A673 (cell line): ENCODE measurements around the gene DDX31. TPM values are rescaled to one million over a fixed set of nuclear protein-coding genes. Genes with fewer than 3 reads are reported as not detected.
"Not testable (repeated sequence)": the region's sequence is repeated elsewhere in the genome, so short reads cannot be mapped to it uniquely, and the experiment has no call there.

Experiments
- Bru-seq: library from RNA; stranded (reverse); fragments of 400-500 nt; gene quantifications from one replicate; lab custom pipeline; 2021; lab: Mats Ljungman, UMichigan
- BruChase-seq, 2 experiments: library from RNA; stranded (reverse); fragments of 400-500 nt; gene quantifications; one replicate each; lab custom pipeline; 2021; lab: Mats Ljungman, UMichigan
- BruUV-seq: library from RNA; stranded (reverse); fragments of 400-500 nt; replicated peaks from 2 replicates; lab custom pipeline; 2021; lab: Mats Ljungman, UMichigan
- CTCF ChIA-PET: fragments of 300-600 bp; sonication (Branson Sonifier 250); formaldehyde crosslinking; loops from one replicate; lab custom pipeline; 2022; ENCODE audit warnings: antibody characterized with exemption; lab: Charles Lee
- POLR2A ChIA-PET: fragments of 300-600 bp; sonication (Branson Sonifier 250); formaldehyde crosslinking; loops from one replicate; lab custom pipeline; 2022; ENCODE audit warnings: antibody characterized with exemption; ENCODE audit not compliant: low non-redundant PET; lab: Charles Lee
- DNase-seq: peaks from one replicate; pipeline ENCODE4 v3.0.0-alpha.2; 2015; ENCODE audit warnings: low spot score
- H3K27ac ChIP-seq: fragments of 200-600 bp; sonication (generic); 2 replicates; pipeline ENCODE4 v1.5.1; 2016; ENCODE audit warnings: mixed run types, low read depth, mild to moderate bottlenecking, mixed read lengths, antibody characterized with exemption, low read length; ENCODE audit not compliant: poor library complexity, severe bottlenecking
- H3K27me3 ChIP-seq: fragments of 200-600 bp; sonication (generic); replicated peaks from 2 replicates; pipeline ENCODE4 v1.6.1; 2017; ENCODE audit warnings: mixed run types, low read depth, mild to moderate bottlenecking, mixed read lengths, antibody characterized with exemption, low read length; ENCODE audit not compliant: insufficient read depth, poor library complexity
- H3K36me3 ChIP-seq: fragments of 200-600 bp; sonication (generic); 2 replicates; pipeline ENCODE4 v1.6.1; 2016; ENCODE audit warnings: mixed run types, mild to moderate bottlenecking, mixed read lengths, antibody characterized with exemption, low read length; ENCODE audit not compliant: insufficient read depth, poor library complexity, severe bottlenecking
- H3K4me1 ChIP-seq: fragments of 200-600 bp; sonication (generic); 2 replicates; pipeline ENCODE4 v1.6.1; 2017; ENCODE audit warnings: mixed run types, mild to moderate bottlenecking, mixed read lengths, antibody characterized with exemption, low read length; ENCODE audit not compliant: insufficient read depth, poor library complexity, severe bottlenecking
- H3K4me3 ChIP-seq: fragments of 200-600 bp; sonication (generic); 2 replicates; pipeline ENCODE4 v1.5.1; 2016; ENCODE audit warnings: low read depth, mixed run types, mild to moderate bottlenecking, mixed read lengths, low read length; ENCODE audit not compliant: poor library complexity, severe bottlenecking
- H3K9me3 ChIP-seq: fragments of 200-600 bp; sonication (generic); 2 replicates; pipeline ENCODE4 v1.6.1; 2016; ENCODE audit warnings: mixed run types, low read depth, mild to moderate bottlenecking, mixed read lengths, antibody characterized with exemption, low read length; ENCODE audit not compliant: poor library complexity, severe bottlenecking
- CTCF ChIP-seq: fragments of 300-800, 200-600 bp; sonication (generic); conservative IDR thresholded peaks from 2 replicates; pipeline ENCODE4 v1.5.1; 2017; ENCODE audit warnings: low read depth, mild to moderate bottlenecking, antibody characterized with exemption, low read length, moderate library complexity, mixed read lengths
- EZH2 ChIP-seq: fragments of 200-600 bp; sonication (generic); IDR thresholded peaks from 2 replicates; pipeline ENCODE4 v1.6.1; 2017; ENCODE audit warnings: borderline replicate concordance, low read depth, mild to moderate bottlenecking, mixed read lengths, antibody characterized with exemption, low read length; ENCODE audit not compliant: poor library complexity, severe bottlenecking
- intact Hi-C: fragments of 100-400 bp; cut with micrococcal nuclease; formaldehyde crosslinking; loops from one replicate; pipeline ENCODE4 v1.10.0; 2022; ENCODE audit not compliant: unreplicated experiment
- long read RNA-seq: library from polyadenylated mRNA; stranded (forward); transcript quantifications from one replicate; pipeline ENCODE4 v2.0.0, GENCODE V29; 2022
- total RNA-seq: library from RNA; stranded (reverse); gene quantifications from 2 replicates; pipeline ENCODE4 v1.2.3, GENCODE V29; 2021

Gene DDX31
- total RNA-seq, result 28.6 and 34.2 TPM in 2 replicates
- percentile 87 among the genes with signal in this experiment for Bru-seq, nascent RNA
- percentile 85 among the genes with signal in this experiment for BruChase-seq, experiment 1, labeled RNA remaining after a 2-hour chase
- BruChase-seq, experiment 2, labeled RNA remaining after a 6-hour chase, result percentile 73 among the genes with signal in this experiment
- long read RNA-seq, full-length matches to known transcripts, result 23 of 31 reads
- long read RNA-seq, partial matches to known transcripts, result 1 of 31 reads
- long read RNA-seq, other reads (novel, unspliced or antisense), result 7 of 31 reads

DNA sequence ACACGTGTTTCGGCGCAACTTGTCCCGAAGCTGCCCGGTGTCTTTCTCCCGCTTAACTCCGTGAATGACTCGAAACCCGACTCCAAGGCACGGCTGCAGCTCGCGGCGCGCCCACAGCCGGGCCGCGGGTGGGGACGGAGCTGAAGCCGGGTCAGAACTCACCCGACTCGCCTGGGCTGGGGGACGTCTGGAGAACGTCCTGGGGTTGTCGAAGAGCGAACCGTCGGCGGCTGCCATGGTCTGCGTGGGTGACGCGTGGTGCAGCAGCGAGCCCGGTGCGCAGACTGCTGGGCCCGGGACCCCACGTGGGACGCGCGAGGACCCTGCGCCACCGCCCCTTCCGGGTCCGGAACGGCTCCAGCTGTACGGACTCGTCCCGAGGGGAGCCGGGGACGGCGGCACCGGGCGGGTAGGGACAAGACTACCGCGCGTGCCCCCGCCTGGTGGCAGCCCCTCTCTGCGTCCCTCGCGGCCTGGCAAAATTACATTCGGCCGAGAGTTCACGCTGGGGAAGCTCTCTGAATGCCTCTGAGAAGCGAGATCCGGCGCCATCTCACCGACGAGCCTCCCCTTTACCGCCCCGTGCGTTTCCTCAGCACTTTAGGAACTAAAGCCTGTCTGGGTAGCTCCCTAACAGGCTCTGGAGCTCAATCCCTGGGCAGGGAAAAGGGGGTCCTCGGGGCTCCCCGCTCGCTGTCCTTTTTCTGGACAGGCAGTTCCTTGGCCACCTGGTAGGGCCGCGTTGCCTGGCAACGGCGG is at the start of gene DDX31:
Gene DDX31 (minus strand): TSS at position 286 of the 759 bp plus-strand sequence. CDS start 49 bp downstream, at position 237.
- CTCF ChIA-PET, result no interaction called here
- peak; percentile 92 for DNase-seq
- H3K27me3 ChIP-seq, result no peaks in the 10 kb centered on the region
- peak within 1 kb of the TSS; percentile 70 for H3K4me3 ChIP-seq
- H3K9me3 ChIP-seq, result no peaks in the 10 kb centered on the region
- POLR2A ChIA-PET, result no interaction called here
- H3K27ac ChIP-seq, result peak within 1 kb of the TSS; percentile 98
- H3K4me1 ChIP-seq, result peaks cover 7% of the 10 kb centered on the region
- intact Hi-C loops, result no loop called here
- no TSS peak for BruUV-seq
- TF ChIP-seq EZH2 (no peak), CTCF (no peak)
- H3K36me3 ChIP-seq, result no peaks in the 10 kb centered on the region

DNA sequence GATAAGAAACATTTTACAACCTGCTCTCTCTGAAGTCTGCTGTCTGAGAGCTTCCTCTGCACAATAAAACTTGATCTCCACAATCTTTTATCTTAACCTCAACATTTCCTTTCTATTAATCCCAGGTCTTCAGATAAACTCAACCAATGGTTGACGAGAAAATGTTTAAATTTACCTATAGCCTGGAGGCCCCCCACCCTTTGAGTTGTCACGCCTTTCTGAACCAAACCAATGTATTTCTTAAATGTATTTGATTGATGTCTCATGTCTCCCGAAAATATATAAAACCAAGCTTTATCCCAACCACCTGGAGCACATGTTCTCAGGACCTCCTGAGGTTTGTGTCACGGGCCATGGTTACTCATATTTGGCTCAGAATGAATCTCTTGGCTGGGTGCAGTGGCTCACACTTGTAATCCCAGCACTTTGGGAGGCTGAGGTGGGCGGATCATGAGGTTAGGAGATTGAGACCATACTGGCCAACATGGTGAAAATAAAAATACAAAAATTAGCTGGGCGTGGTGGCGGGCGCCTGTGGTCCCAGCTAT is 48.7 kb upstream of the DDX31 start:
- H3K36me3 ChIP-seq, POLR2A ChIA-PET, H3K27ac ChIP-seq, CTCF ChIA-PET, H3K4me1 ChIP-seq, H3K9me3 ChIP-seq, H3K4me3 ChIP-seq, DNase-seq, BruUV-seq, intact Hi-C loops: not testable (repeated sequence)
- peaks cover 21% of the 10 kb centered on the region for H3K27me3 ChIP-seq

GRCh38 chr9:132717326-132717945 is 47.7 kb upstream of the DDX31 start:
- ChIA-PET POLR2A (no interaction called here), CTCF (no interaction called here)
- BruUV-seq, result no TSS peak
- DNase-seq, result no peak
- Histone ChIP-seq H3K36me3 (no peaks in the 10 kb centered on the region), H3K4me1 (no peaks in the 10 kb centered on the region), H3K27ac (no peak overlapping the region), H3K27me3 (peaks cover 21% of the 10 kb centered on the region), H3K9me3 (no peaks in the 10 kb centered on the region), H3K4me3 (no peak overlapping the region)
- TF ChIP-seq EZH2 (no peak), CTCF (no peak)
- intact Hi-C loops, result no loop called here
